ENCODE data around the gene PROM2. TPM values are rescaled to one million over a fixed set of nuclear protein-coding genes. Genes with fewer than 3 reads are reported as not detected.

Gene PROM2
- total RNA-seq, 1 experiment from 2014 or later, result 64.2 TPM

DNA sequence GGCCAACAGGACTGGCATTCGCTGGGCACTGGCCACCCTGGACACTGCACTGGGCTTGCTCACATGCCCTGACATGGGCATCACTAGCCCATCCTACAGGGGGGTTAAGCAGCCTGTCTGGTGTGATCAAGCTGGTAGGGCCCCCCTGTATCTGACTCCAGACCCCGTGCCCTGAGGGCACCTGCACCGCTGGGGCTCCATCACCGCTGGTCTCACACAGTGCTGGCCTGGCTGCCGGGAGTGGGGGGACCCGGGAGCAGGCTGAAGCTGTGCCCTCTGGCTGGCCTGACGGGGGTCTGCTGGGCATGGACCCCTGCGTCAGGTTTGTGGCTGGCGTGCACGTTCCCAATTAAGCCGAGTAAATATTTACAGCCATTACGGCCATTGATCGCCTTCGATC lies 55.2 kb downstream of the PROM2 start:
- Histone ChIP-seq H3K9me2 (replicated peaks; ENCODE audit: low read length) (no peaks in the 10 kb centered on the region), H3K4me1 (ENCODE audit: insufficient read depth, low read length) (peaks cover 18% of the 10 kb centered on the region), H3K9me3 (ENCODE audit: low read length) (no peaks in the 10 kb centered on the region), H3K27ac (ENCODE audit: low read length) (no peak overlapping the region), H3K4me2 (ENCODE audit: low read length) (no peak overlapping the region), H3K27me3 (ENCODE audit: low read length) (no peaks in the 10 kb centered on the region), H3K9ac (ENCODE audit: low read length) (no peak overlapping the region), H3F3A (ENCODE audit: low read length, unreplicated experiment) (no peaks in the 10 kb centered on the region), H4K20me1 (ENCODE audit: low read length) (no peaks in the 10 kb centered on the region), H3K4me3 (ENCODE audit: low read length) (no peak overlapping the region), H3K36me3 (ENCODE audit: low read depth, low read length) (no peaks in the 10 kb centered on the region), H2AFZ (ENCODE audit: low read length) (no peak overlapping the region), H3K79me2 (ENCODE audit: low read length) (no peaks in the 10 kb centered on the region)
- intact Hi-C loops (cut with micrococcal nuclease), result no loop called here
- TF ChIP-seq EZH2 (IDR thresholded peaks at IDR 0.05; ENCODE audit: low read length, unreplicated experiment) (no peak), EZH2phosphoT487 (IDR thresholded peaks at IDR 0.05; ENCODE audit: borderline replicate concordance, low read length) (no peak), CTCF (conservative IDR thresholded peaks at IDR 0.05; ENCODE audit: low read depth, low read length) (no peak)
- BruUV-seq (replicated peaks), result no TSS peak
- ChIA-PET POLR2A (ENCODE audit: unreplicated experiment) (no interaction called here), CTCF (no interaction called here)
- ATAC-seq (no peak), DNase-seq (no peak)

DNA sequence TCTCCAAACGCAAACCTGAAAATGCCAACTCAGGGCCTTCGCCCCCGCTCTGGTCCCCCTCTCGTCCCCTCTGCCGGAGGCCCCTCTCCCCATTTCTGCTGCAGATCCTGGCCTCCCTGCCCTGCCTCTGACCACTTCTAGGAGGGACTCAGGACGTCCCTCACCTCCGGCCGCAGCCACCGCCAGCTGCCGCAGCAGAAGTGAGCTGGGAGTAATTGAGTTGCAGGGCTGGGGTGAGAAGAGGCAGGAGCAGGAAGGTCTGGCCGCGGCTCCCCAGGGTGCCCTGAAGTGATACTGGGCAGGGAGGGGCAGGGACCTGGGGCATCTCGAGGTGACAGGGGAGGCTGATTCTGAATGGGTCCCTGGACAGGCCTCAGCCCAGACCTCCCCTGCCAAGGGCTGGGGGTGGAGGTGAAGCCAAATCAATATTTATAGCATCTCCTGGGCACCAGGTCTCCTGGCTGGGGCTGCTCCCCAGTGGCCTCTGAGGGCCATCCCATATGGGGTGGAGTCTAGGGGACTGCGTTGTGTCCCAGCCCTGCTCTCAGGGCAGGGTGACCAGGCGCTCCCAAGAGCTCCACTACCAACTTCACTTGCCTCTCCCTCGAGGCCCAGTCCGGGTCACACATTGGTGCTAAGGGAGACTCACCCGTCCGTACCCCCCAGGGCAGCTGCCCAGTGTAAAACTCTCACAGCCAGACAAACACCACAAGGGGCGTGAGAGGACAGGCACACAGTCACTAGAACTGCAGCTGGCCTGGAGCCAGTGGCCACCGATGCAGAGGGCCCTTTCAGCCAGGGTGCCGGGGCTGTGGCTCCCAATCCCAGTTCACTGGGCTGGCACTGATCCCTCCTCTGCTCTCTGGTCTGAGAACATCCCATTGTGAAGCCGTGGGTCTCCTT lies 55.9 kb downstream of the PROM2 start:
- intact Hi-C loops (cut with micrococcal nuclease), result loop anchor here (5.0 kb wide), 1 partner anchor 57 kb away; no protein-coding TSS in a partner anchor
- ChIA-PET POLR2A (ENCODE audit: unreplicated experiment) (no interaction called here), CTCF (no interaction called here)
- Histone ChIP-seq H3K9me3 (ENCODE audit: low read length) (no peaks in the 10 kb centered on the region), H3F3A (ENCODE audit: low read length, unreplicated experiment) (no peaks in the 10 kb centered on the region), H3K4me1 (ENCODE audit: insufficient read depth, low read length) (peaks cover 25% of the 10 kb centered on the region), H3K79me2 (ENCODE audit: low read length) (no peaks in the 10 kb centered on the region), H3K4me2 (ENCODE audit: low read length) (no peak overlapping the region), H3K9ac (ENCODE audit: low read length) (no peak overlapping the region), H3K9me2 (replicated peaks; ENCODE audit: low read length) (no peaks in the 10 kb centered on the region), H3K27ac (ENCODE audit: low read length) (no peak overlapping the region), H4K20me1 (ENCODE audit: low read length) (no peaks in the 10 kb centered on the region), H3K4me3 (ENCODE audit: low read length) (no peak overlapping the region), H3K36me3 (ENCODE audit: low read depth, low read length) (no peaks in the 10 kb centered on the region), H2AFZ (ENCODE audit: low read length) (no peak overlapping the region), H3K27me3 (ENCODE audit: low read length) (no peaks in the 10 kb centered on the region)
- TF ChIP-seq EZH2 (IDR thresholded peaks at IDR 0.05; ENCODE audit: low read length, unreplicated experiment), result no peak
- no peak for TF ChIP-seq CTCF (conservative IDR thresholded peaks at IDR 0.05; ENCODE audit: low read depth, low read length)
- DNase-seq (no peak), ATAC-seq (no peak)
- BruUV-seq (replicated peaks), result no TSS peak

DNA sequence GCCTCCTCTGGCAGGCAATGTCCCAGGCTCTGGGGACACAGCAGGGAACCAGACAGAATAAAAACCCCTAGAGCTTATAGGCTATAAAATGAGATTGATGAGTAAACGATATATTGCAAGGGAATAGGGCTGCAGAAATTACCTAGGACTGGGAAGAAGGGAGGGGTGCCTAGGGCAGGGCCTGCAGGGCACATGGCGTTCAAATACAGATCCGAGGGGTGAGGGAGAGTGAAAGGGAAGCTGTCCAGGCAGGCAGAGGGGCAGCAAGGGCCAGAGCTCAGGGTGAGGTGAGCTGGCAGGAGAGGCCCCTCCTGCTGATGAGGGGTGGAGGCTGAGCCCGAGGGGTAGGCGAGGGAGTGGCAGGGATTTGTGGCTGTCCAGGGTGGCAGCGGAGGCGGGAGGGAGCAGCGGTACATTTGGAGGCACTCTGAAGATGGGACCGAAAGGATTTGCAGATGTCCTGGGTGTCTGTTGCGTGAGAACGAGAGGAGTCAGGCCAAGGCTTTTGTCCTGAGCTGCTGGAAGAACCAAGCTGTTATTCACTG lies 56.6 kb downstream of the PROM2 start:
- Histone ChIP-seq H3K9me2 (replicated peaks; ENCODE audit: low read length) (no peaks in the 10 kb centered on the region), H3K27ac (ENCODE audit: low read length) (no peak overlapping the region), H3K9ac (ENCODE audit: low read length) (no peak overlapping the region), H3K4me1 (ENCODE audit: insufficient read depth, low read length) (peaks cover 28% of the 10 kb centered on the region), H2AFZ (ENCODE audit: low read length) (no peak overlapping the region), H4K20me1 (ENCODE audit: low read length) (no peaks in the 10 kb centered on the region), H3K4me3 (ENCODE audit: low read length) (no peak overlapping the region), H3K79me2 (ENCODE audit: low read length) (no peaks in the 10 kb centered on the region), H3F3A (ENCODE audit: low read length, unreplicated experiment) (no peaks in the 10 kb centered on the region), H3K27me3 (ENCODE audit: low read length) (no peaks in the 10 kb centered on the region), H3K4me2 (ENCODE audit: low read length) (no peak overlapping the region), H3K9me3 (ENCODE audit: low read length) (no peaks in the 10 kb centered on the region), H3K36me3 (ENCODE audit: low read depth, low read length) (no peaks in the 10 kb centered on the region)
- no peak for DNase-seq
- ATAC-seq, result no peak
- ChIA-PET POLR2A (ENCODE audit: unreplicated experiment) (no interaction called here), CTCF (no interaction called here)
- TF ChIP-seq EZH2 (IDR thresholded peaks at IDR 0.05; ENCODE audit: low read length, unreplicated experiment) (no peak), EZH2phosphoT487 (IDR thresholded peaks at IDR 0.05; ENCODE audit: borderline replicate concordance, low read length) (no peak), CTCF (conservative IDR thresholded peaks at IDR 0.05; ENCODE audit: low read depth, low read length) (no peak)
- no TSS peak for BruUV-seq (replicated peaks)
- intact Hi-C loops (cut with micrococcal nuclease), result loop anchor here (5.0 kb wide), 1 partner anchor 56 kb away; no protein-coding TSS in a partner anchor

Data from PC-3 (cell line).